ENCODE results near the gene ARHGEF28. TPM values are rescaled to one million over a fixed set of nuclear protein-coding genes. Genes with fewer than 3 reads are reported as not detected.

The ARHGEF28 gene
- total and polyA plus RNA-seq, 8 donors = 13.9 to 156 (median 55.7) TPM

DNA sequence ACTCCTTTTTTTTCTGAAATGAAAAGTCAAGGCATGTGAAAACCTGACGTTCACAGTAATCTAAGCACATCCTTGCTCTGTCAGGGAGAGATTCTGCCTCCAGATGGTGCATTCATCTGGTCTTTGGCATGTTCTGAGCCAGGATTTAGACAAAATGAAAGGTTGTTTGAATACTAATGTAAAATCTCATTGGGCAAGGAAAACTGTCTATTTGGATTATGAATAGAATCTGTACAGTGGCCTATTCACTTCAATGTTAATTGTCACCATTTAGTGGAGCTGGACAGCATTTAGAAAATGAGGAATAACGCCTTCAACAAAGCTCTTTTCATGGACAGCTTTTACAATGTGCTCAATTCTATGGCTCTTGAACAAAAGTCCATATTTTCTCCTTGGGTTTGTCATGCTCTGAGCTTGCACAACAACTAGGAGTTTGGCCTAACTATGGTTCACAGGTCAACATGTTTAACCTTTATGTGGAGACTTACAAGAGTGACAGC is 28.9 kb downstream of the ARHGEF28 start:
- 52 to 65% (median 65%) methylated on average over 2 of the region's 2 CpGs for WGBS, 5 donors
- Histone ChIP-seq H3K9me3 (no peaks in the 10 kb centered on the region), H3K27ac (peak overlapping the region in 3 of 5 donors; percentile 16 to 78 (median 69)), H3K4me3 (no peak overlapping the region), H3K27me3 (no peaks in the 10 kb centered on the region), H3K4me1 (peaks cover 5 to 62% (median 34%) of the 10 kb centered on the region in 4 donors), H3K36me3 (no peaks in the 10 kb centered on the region)
- TF ChIP-seq, protein P1, sequence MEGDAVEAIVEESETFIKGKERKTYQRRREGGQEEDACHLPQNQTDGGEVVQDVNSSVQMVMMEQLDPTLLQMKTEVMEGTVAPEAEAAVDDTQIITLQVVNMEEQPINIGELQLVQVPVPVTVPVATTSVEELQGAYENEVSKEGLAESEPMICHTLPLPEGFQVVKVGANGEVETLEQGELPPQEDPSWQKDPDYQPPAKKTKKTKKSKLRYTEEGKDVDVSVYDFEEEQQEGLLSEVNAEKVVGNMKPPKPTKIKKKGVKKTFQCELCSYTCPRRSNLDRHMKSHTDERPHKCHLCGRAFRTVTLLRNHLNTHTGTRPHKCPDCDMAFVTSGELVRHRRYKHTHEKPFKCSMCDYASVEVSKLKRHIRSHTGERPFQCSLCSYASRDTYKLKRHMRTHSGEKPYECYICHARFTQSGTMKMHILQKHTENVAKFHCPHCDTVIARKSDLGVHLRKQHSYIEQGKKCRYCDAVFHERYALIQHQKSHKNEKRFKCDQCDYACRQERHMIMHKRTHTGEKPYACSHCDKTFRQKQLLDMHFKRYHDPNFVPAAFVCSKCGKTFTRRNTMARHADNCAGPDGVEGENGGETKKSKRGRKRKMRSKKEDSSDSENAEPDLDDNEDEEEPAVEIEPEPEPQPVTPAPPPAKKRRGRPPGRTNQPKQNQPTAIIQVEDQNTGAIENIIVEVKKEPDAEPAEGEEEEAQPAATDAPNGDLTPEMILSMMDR (IDR thresholded peaks at IDR 0.05) = no peak
- no peak for TF ChIP-seq POLR2AphosphoS5 (IDR thresholded peaks at IDR 0.05)
- TF ChIP-seq EP300 (IDR thresholded peaks at IDR 0.05) = no peak
- no peak for TF ChIP-seq POLR2A (IDR thresholded peaks at IDR 0.05)
- DNase-seq = no peak
- intact Hi-C loops (cut with DNase I; ENCODE audit: low total_unique reads) = no loop called here

DNA sequence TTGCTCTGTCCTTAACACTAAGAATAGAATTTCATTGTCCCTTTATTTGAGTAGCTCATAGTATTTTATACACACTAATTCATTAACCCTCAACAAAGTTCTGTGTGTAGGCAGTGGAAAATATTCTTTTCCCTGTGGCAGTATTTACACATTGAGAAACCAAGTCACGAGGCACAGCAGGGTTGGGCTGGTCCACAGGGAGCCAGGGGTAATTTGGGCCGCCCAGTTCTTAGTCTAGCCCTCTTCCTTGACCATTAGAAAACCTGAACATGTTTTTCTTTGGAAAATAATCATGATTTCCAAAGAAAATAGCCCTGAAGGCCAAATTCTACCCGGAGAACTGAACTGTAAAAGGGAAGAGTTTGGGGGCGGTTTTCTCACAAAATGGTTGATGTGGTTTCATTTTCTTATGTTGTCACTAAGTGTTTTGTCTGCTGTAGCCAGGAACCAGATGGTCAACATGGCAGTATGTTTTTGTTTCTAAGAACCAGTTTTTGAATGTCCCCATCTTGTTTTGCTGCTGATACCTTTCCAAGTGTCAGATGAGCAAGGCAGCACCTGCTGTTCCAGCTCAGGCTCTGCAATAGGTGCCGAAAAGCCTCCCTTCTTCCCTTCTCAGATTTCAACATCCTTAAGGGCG is 29.6 kb downstream of the ARHGEF28 start:
- no peak for DNase-seq
- TF ChIP-seq, protein P1 (IDR thresholded peaks at IDR 0.05) = no peak
- Histone ChIP-seq H3K36me3 (no peaks in the 10 kb centered on the region), H3K4me1 (peaks cover 5 to 64% (median 32%) of the 10 kb centered on the region in 4 donors), H3K4me3 (no peak overlapping the region), H3K27me3 (no peaks in the 10 kb centered on the region), H3K27ac (peak overlapping the region in 1 of 5 donors; percentile 78), H3K9me3 (no peaks in the 10 kb centered on the region)
- intact Hi-C loops (cut with DNase I; ENCODE audit: low total_unique reads) = no loop called here
- 81 to 87% (median 83%) methylated on average over 6 of the region's 6 CpGs for WGBS, 5 donors

DNA sequence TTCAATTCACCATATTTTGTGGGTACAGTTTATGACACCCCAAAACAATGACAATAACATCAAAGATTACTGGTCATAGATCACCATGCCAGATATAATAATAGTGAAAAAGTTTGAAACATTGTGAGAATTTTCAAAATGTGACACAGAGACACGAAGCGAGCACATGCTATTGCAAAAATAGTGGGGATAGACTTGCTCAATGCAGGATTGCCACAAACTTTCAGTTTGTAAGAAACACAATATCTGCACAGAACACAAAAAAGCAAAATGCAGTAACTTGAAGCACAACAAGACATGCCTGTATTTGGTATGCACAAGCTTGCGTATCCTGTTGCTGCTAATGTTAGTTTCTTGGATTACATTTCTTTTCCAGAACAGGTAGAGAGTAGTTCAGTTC is 35.8 kb downstream of the ARHGEF28 start:
- Histone ChIP-seq H3K27me3 (no peaks in the 10 kb centered on the region), H3K27ac (peak overlapping the region in 3 of 5 donors; percentile 10 to 21 (median 14)), H3K4me3 (no peak overlapping the region), H3K9me3 (no peaks in the 10 kb centered on the region), H3K4me1 (peaks cover 15 to 40% (median 26%) of the 10 kb centered on the region in 4 donors), H3K36me3 (no peaks in the 10 kb centered on the region)
- WGBS, 5 donors = 83 to 93% (median 89%) methylated on average over 3 of the region's 3 CpGs
- TF ChIP-seq EP300 (IDR thresholded peaks at IDR 0.05) (no peak), POLR2AphosphoS5 (IDR thresholded peaks at IDR 0.05) (no peak), POLR2A (IDR thresholded peaks at IDR 0.05) (no peak)
- TF ChIP-seq, protein P1 (IDR thresholded peaks at IDR 0.05) = no peak
- intact Hi-C loops (cut with DNase I; ENCODE audit: low total_unique reads) = no loop called here
- no peak for DNase-seq

DNA sequence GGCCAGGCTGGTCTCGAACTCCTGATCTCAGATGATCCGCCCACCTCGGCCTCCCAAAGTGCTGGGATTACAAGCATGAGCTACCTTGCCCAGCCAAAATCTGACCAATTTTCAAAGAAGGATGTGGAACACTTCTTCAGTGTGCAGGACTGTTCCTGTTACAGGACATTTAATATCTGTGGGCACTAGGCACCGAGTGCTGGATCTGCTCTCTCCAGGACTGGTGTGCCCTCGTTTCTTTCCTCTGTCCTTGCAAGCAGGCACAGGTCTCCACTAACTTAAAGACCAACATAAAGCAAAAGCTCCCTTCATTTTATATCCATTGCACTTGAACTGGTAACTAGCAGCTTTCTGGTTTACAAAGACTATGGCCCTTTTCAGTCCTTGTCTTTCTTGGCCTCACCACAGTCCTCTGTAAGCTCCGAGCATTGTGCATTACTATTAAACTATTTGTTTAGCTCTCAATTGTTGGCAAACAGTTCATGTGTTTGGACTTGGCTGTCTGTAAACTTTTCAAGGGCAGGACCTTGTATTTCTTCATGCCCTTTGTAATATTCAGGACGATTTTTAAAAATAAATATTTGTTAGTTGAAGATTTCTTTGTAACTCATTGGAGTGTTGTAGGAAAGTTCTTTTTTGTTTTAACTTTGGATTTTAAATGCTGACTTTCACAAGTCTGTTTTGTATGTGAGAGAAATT is 37.3 kb downstream of the ARHGEF28 start:
- H3K27ac ChIP-seq = peak overlapping the region; percentile 16 to 60 (median 29)
- 48 to 67% (median 58%) methylated on average over 7 of the region's 7 CpGs for whole genome bisulfite sequencing, 5 donors
- TF ChIP-seq EP300 (IDR thresholded peaks at IDR 0.05) (no peak), POLR2AphosphoS5 (IDR thresholded peaks at IDR 0.05) (no peak), POLR2A (IDR thresholded peaks at IDR 0.05) (no peak)
- TF ChIP-seq, protein P1 (IDR thresholded peaks at IDR 0.05) = no peak

More for the DNA sequence above, 37.3 kb downstream of the ARHGEF28 start:
- no peaks in the 10 kb centered on the region for H3K9me3 ChIP-seq
- no peaks in the 10 kb centered on the region for H3K27me3 ChIP-seq
- H3K4me1 ChIP-seq = peaks cover 15 to 40% (median 26%) of the 10 kb centered on the region in 4 donors
- intact Hi-C loops (cut with DNase I; ENCODE audit: low total_unique reads) = no loop called here
- H3K36me3 ChIP-seq = no peaks in the 10 kb centered on the region
- DNase-seq = no peak
- H3K4me3 ChIP-seq = no peak overlapping the region
